ENCODE results near the gene MMP20.

The MMP20 gene

DNA sequence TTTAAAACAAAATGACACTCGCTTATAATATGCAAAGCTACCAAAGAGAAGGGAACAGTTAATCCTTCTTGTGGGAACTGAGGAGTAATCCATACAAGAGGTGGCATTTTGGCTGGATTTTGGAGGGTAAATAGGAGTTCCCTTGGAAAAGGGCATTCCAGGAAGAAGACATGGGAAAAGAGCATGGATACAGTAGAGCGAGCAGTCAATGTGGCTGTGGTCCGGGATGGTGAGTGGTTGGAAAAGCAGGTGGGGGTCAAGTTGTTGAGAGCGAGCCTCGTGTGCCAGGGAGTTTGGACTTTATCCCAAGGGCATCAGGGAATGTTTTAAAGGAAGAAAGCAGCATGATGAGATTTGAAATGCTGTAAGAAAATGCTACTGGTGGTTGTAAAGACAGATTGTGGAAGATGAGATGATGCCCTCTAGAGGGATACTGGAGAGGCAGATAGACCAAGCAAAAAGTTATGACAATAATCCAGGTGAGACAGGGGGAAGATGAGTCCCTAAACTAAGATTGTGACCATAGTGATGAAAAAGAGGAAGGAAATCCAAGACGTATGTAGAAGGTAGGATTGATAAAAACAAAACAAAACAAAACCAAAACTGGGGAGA, 90.8 kb downstream of the MMP20 start:
- TF ChIP-seq, protein P1, sequence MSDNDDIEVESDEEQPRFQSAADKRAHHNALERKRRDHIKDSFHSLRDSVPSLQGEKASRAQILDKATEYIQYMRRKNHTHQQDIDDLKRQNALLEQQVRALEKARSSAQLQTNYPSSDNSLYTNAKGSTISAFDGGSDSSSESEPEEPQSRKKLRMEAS (IDR thresholded peaks at IDR 0.05) = no peak
- TF ChIP-seq, protein P2, sequence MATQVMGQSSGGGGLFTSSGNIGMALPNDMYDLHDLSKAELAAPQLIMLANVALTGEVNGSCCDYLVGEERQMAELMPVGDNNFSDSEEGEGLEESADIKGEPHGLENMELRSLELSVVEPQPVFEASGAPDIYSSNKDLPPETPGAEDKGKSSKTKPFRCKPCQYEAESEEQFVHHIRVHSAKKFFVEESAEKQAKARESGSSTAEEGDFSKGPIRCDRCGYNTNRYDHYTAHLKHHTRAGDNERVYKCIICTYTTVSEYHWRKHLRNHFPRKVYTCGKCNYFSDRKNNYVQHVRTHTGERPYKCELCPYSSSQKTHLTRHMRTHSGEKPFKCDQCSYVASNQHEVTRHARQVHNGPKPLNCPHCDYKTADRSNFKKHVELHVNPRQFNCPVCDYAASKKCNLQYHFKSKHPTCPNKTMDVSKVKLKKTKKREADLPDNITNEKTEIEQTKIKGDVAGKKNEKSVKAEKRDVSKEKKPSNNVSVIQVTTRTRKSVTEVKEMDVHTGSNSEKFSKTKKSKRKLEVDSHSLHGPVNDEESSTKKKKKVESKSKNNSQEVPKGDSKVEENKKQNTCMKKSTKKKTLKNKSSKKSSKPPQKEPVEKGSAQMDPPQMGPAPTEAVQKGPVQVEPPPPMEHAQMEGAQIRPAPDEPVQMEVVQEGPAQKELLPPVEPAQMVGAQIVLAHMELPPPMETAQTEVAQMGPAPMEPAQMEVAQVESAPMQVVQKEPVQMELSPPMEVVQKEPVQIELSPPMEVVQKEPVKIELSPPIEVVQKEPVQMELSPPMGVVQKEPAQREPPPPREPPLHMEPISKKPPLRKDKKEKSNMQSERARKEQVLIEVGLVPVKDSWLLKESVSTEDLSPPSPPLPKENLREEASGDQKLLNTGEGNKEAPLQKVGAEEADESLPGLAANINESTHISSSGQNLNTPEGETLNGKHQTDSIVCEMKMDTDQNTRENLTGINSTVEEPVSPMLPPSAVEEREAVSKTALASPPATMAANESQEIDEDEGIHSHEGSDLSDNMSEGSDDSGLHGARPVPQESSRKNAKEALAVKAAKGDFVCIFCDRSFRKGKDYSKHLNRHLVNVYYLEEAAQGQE (IDR thresholded peaks at IDR 0.05; ENCODE audit: low read depth) = no peak
- TF ChIP-seq ZBTB7A (IDR thresholded peaks at IDR 0.05; ENCODE audit: low read depth) (no peak), TAF1 (IDR thresholded peaks at IDR 0.05; ENCODE audit: low read depth) (no peak), RAD21 (IDR thresholded peaks at IDR 0.05; ENCODE audit: low read depth) (no peak), CEBPB (IDR thresholded peaks at IDR 0.05) (no peak), EP300 (IDR thresholded peaks at IDR 0.05; ENCODE audit: borderline replicate concordance) (no peak), TCF12 (IDR thresholded peaks at IDR 0.05; ENCODE audit: low read depth) (no peak), TEAD4 (IDR thresholded peaks at IDR 0.05) (no peak), EGR1 (IDR thresholded peaks at IDR 0.05) (no peak), FOXM1 (IDR thresholded peaks at IDR 0.05; ENCODE audit: borderline replicate concordance, low read depth) (no peak), CREB1 (IDR thresholded peaks at IDR 0.05; ENCODE audit: low read depth) (no peak), YY1 (IDR thresholded peaks at IDR 0.05; ENCODE audit: low read depth) (no peak), NFIC (IDR thresholded peaks at IDR 0.05) (no peak)
- TF ChIP-seq, protein P3, sequence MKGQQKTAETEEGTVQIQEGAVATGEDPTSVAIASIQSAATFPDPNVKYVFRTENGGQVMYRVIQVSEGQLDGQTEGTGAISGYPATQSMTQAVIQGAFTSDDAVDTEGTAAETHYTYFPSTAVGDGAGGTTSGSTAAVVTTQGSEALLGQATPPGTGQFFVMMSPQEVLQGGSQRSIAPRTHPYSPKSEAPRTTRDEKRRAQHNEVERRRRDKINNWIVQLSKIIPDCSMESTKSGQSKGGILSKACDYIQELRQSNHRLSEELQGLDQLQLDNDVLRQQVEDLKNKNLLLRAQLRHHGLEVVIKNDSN (IDR thresholded peaks at IDR 0.05) = no peak

DNA sequence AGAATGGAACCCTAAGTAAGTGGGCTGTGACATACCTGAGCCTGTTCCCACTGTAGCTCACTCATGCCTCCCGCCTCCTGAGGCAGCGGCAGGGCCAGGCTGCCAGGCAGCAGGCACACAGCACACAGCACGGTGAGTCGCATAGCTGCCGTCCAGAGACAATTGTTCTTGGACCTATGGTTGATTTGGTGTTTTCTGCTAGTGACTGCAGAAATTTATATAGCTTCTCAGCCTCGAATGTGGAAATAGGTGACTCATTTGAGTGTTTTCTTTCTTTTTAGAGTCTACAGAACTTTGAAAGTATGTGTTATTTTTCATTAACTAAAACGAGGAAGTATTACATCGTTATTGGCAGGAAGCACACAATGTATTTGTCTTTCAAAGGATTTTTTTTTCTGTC, 94.6 kb downstream of the MMP20 start, which contains the start of gene MMP7:
Gene MMP7 (minus strand): TSS at position 190 of the 400 bp plus-strand sequence. CDS start 47 bp downstream, at position 143.
- TF ChIP-seq CREB1 (IDR thresholded peaks at IDR 0.05; ENCODE audit: low read depth) (no peak), CEBPB (IDR thresholded peaks at IDR 0.05) (no peak), EGR1 (IDR thresholded peaks at IDR 0.05) (no peak)
- TF ChIP-seq, protein P1 (IDR thresholded peaks at IDR 0.05) = peak; percentile 44; the same call in 1 of the 2 replicates

DNA sequence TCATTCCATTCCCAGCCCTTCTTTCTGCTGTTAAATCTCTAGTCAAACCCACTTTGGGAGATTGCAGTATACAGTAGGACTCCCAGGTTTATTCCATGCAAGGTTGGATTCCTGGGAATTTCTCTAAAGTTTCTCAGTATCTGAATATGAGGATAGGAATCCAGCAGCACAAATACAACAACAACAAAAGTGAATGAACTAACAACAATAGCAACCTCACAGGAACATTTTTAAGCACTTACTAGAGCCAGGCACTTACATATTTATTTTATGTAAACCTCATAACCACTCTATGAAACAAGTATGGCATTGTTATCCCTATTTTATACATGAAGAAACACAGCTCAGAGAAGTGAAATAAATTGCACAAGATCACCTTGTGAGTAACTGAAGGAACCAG, 96.5 kb downstream of the MMP20 start:
- TF ChIP-seq, protein P2 (IDR thresholded peaks at IDR 0.05; ENCODE audit: low read depth) = no peak
- TF ChIP-seq, protein P1 (IDR thresholded peaks at IDR 0.05) = no peak
- TF ChIP-seq TEAD4 (IDR thresholded peaks at IDR 0.05) (no peak), TCF12 (IDR thresholded peaks at IDR 0.05; ENCODE audit: low read depth) (no peak), RAD21 (IDR thresholded peaks at IDR 0.05; ENCODE audit: low read depth) (no peak), EGR1 (IDR thresholded peaks at IDR 0.05) (no peak), NFIC (IDR thresholded peaks at IDR 0.05) (no peak), EP300 (IDR thresholded peaks at IDR 0.05; ENCODE audit: borderline replicate concordance) (no peak), ZBTB7A (IDR thresholded peaks at IDR 0.05; ENCODE audit: low read depth) (no peak)
- TF ChIP-seq, protein P3 (IDR thresholded peaks at IDR 0.05) = no peak

DNA sequence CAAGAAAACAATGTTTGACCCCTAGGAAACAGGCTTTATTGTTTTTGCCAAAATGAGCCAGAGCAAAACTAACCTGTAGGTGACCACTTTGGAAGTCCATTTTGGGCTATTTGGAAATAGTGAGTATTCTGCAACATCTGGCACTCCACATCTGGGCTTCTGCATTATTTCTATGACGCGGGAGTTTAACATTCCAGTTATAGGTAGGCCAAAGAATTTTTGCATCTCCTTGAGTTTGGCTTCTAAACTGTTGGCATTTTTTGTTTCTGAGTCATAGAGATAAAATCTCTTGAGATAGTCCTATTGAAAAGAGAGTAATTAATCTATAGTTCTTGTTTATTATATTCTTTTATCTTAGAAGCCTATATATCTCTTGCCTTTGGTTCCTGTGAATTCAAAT, 97.4 kb downstream of the MMP20 start:
- TF ChIP-seq CREB1 (IDR thresholded peaks at IDR 0.05; ENCODE audit: low read depth) = no peak
- TF ChIP-seq, protein P2 (IDR thresholded peaks at IDR 0.05; ENCODE audit: low read depth) = no peak
- no peak for TF ChIP-seq TAF1 (IDR thresholded peaks at IDR 0.05; ENCODE audit: low read depth)
- TF ChIP-seq NFIC (IDR thresholded peaks at IDR 0.05) = no peak
- TF ChIP-seq YY1 (IDR thresholded peaks at IDR 0.05; ENCODE audit: low read depth) = no peak
- no peak for TF ChIP-seq EGR1 (IDR thresholded peaks at IDR 0.05)
- TF ChIP-seq EP300 (IDR thresholded peaks at IDR 0.05; ENCODE audit: borderline replicate concordance) = no peak
- TF ChIP-seq, protein P3 (IDR thresholded peaks at IDR 0.05) = no peak
